Loucy (cell line): ENCODE measurements around the gene FKBP1A.

Source experiments
- H2AFZ ChIP-seq: fragments of 200-600 bp; sonication (generic); 2 replicates; pipeline ENCODE4 v1.6.0; 2016; ENCODE audit warnings: antibody characterized with exemption, mild to moderate bottlenecking, low read length, moderate library complexity
- H3F3A ChIP-seq: fragments of 200-600 bp; 2 replicates; pipeline ENCODE4 v1.6.0; 2016; ENCODE audit warnings: antibody characterized with exemption, low read depth, mild to moderate bottlenecking
- H3K27me3 ChIP-seq: fragments of 200-600 bp; sonication (generic); 2 replicates; pipeline ENCODE4 v1.6.1; 2014; ENCODE audit warnings: low read length, mild to moderate bottlenecking; ENCODE audit not compliant: insufficient read depth, poor library complexity, severe bottlenecking
- H3K36me3 ChIP-seq: fragments of 200-600 bp; sonication (generic); 2 replicates; pipeline ENCODE4 v1.6.1; 2016; ENCODE audit warnings: low read length; ENCODE audit not compliant: insufficient read depth
- H3K4me1 ChIP-seq: fragments of 200-600 bp; sonication (generic); 2 replicates; pipeline ENCODE4 v1.5.1; 2014; ENCODE audit warnings: low read length, mild to moderate bottlenecking; ENCODE audit not compliant: insufficient read depth, poor library complexity, severe bottlenecking
- H3K4me2 ChIP-seq: fragments of 200-600 bp; sonication (generic); 2 replicates; pipeline ENCODE4 v1.6.0; 2014; ENCODE audit warnings: antibody characterized with exemption, low read length, low read depth, mild to moderate bottlenecking; ENCODE audit not compliant: poor library complexity, severe bottlenecking
- H3K4me3 ChIP-seq: fragments of 200-600 bp; sonication (generic); 2 replicates; pipeline ENCODE4 v1.5.1; 2014; ENCODE audit warnings: low read length, mild to moderate bottlenecking, mixed read lengths; ENCODE audit not compliant: poor library complexity, severe bottlenecking
- H3K79me2 ChIP-seq: fragments of 200-600 bp; sonication (generic); 2 replicates; pipeline ENCODE4 v1.6.1; 2014; ENCODE audit warnings: low read length; ENCODE audit not compliant: insufficient read depth
- H3K9ac ChIP-seq: fragments of 200-600 bp; sonication (generic); 2 replicates; pipeline ENCODE4 v1.6.0; 2014; ENCODE audit warnings: mild to moderate bottlenecking, low read depth, low read length, moderate library complexity; ENCODE audit not compliant: poor library complexity, severe bottlenecking
- H3K9me2 ChIP-seq: fragments of 200-600 bp; sonication (generic); replicated peaks from 2 replicates; pipeline ENCODE4 v1.6.1; 2016; ENCODE audit warnings: low read depth, low read length, mixed read lengths
- H3K9me3 ChIP-seq: fragments of 200-600 bp; sonication (generic); 2 replicates; pipeline ENCODE4 v1.6.1; 2014; ENCODE audit warnings: mild to moderate bottlenecking, antibody characterized with exemption, low read length, low read depth; ENCODE audit not compliant: insufficient read depth
- H4K20me1 ChIP-seq: fragments of 200-600 bp; sonication (generic); 2 replicates; pipeline ENCODE4 v1.6.0; 2014; ENCODE audit warnings: antibody characterized with exemption, low read length, mild to moderate bottlenecking; ENCODE audit not compliant: insufficient read depth, poor library complexity, severe bottlenecking
- CTCF ChIP-seq: fragments of 200-600 bp; sonication (generic); conservative IDR thresholded peaks from 2 replicates; pipeline ENCODE4 v1.5.1; 2014; ENCODE audit warnings: mild to moderate bottlenecking, antibody characterized with exemption, low read length
- EZH2phosphoT487 ChIP-seq: fragments of 200-600 bp; IDR thresholded peaks from 2 replicates; pipeline ENCODE4 v1.6.1; 2018; ENCODE audit warnings: antibody characterized with exemption, mild to moderate bottlenecking, moderate library complexity, borderline replicate concordance

The FKBP1A gene

GRCh38 chr20:1337441-1337840, 55.4 kb downstream of the FKBP1A start:
- Histone ChIP-seq H3K9me2 (no peaks in the 10 kb centered on the region), H3F3A (no peaks in the 10 kb centered on the region), H3K9ac (no peak overlapping the region), H3K27me3 (no peaks in the 10 kb centered on the region), H3K4me1 (no peaks in the 10 kb centered on the region), H2AFZ (no peak overlapping the region), H3K36me3 (no peaks in the 10 kb centered on the region), H3K79me2 (no peaks in the 10 kb centered on the region), H3K4me3 (no peak overlapping the region), H4K20me1 (no peaks in the 10 kb centered on the region), H3K9me3 (no peaks in the 10 kb centered on the region), H3K4me2 (no peak overlapping the region)
- TF ChIP-seq CTCF: no peak
- TF ChIP-seq EZH2phosphoT487: no peak

GRCh38 chr20:1336699-1337367, 56.0 kb downstream of the FKBP1A start:
- no peaks in the 10 kb centered on the region for H3K27me3 ChIP-seq
- no peak overlapping the region for H3K4me3 ChIP-seq
- H2AFZ ChIP-seq: no peak overlapping the region
- no peaks in the 10 kb centered on the region for H4K20me1 ChIP-seq
- no peak overlapping the region for H3K4me2 ChIP-seq
- H3K36me3 ChIP-seq: no peaks in the 10 kb centered on the region
- no peaks in the 10 kb centered on the region for H3K9me2 ChIP-seq
- H3K79me2 ChIP-seq: no peaks in the 10 kb centered on the region
- no peaks in the 10 kb centered on the region for H3K9me3 ChIP-seq
- no peaks in the 10 kb centered on the region for H3K4me1 ChIP-seq
- no peak overlapping the region for H3K9ac ChIP-seq
- H3F3A ChIP-seq: no peaks in the 10 kb centered on the region
- TF ChIP-seq EZH2phosphoT487 (no peak), CTCF (no peak)

DNA sequence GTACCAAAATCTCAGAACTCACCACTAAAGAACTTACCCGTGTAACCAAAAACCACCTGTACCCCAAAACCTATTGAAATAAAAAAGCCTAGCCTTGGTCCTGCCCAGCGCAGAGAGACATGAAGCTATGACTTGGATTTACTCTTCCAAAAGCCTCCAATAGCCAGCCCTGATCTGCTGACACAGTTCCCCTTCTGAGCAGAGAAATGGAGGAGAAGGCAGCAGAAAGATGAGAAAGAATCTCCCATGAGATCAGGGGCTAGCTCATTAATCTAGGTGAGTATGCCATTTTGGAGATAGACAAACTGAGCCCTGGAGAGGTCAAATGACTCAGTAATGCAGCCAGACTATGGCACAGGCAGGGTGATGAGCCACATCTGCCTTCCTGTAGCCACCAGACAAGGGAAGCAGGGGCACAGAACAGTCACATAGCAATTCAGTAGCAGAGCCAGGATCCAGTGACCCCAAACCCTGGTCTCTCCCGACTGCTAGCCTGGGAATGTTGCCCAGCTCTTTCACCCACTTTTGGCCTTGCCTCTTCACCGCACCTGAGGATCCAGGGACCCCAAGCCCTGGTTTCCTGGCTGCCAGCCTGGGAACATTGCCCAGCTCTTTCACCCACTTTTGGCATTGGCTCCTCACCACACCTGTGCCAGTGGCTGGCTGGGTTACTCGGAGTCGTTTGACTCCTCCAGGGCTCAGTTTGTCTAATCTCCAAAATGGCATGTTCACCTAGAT, 56.7 kb downstream of the FKBP1A start:
- H3K9me3 ChIP-seq: no peaks in the 10 kb centered on the region
- H3F3A ChIP-seq: no peaks in the 10 kb centered on the region
- no peak overlapping the region for H2AFZ ChIP-seq
- H3K9ac ChIP-seq: no peak overlapping the region
- no peaks in the 10 kb centered on the region for H3K79me2 ChIP-seq
- no peak overlapping the region for H3K4me2 ChIP-seq
- no peaks in the 10 kb centered on the region for H4K20me1 ChIP-seq
- H3K4me1 ChIP-seq: no peaks in the 10 kb centered on the region
- TF ChIP-seq EZH2phosphoT487 (no peak), CTCF (no peak)
- H3K4me3 ChIP-seq: no peak overlapping the region
- H3K27me3 ChIP-seq: no peaks in the 10 kb centered on the region
- H3K36me3 ChIP-seq: no peaks in the 10 kb centered on the region
- no peaks in the 10 kb centered on the region for H3K9me2 ChIP-seq
